ENCODE results near the gene ST8SIA6. TPM values are rescaled to one million over a fixed set of nuclear protein-coding genes. Genes with fewer than 3 reads are reported as not detected.
A peak's percentile ranks its signal among the peaks of the same experiment; 100 is the strongest.

The ST8SIA6 gene
- total and polyA plus RNA-seq, 9 of the 15 experiments (the other 6 are each of a cell fraction or from before 2014, with no cell fraction given), result 0.69 to 6.7 (median 5.0) TPM

DNA sequence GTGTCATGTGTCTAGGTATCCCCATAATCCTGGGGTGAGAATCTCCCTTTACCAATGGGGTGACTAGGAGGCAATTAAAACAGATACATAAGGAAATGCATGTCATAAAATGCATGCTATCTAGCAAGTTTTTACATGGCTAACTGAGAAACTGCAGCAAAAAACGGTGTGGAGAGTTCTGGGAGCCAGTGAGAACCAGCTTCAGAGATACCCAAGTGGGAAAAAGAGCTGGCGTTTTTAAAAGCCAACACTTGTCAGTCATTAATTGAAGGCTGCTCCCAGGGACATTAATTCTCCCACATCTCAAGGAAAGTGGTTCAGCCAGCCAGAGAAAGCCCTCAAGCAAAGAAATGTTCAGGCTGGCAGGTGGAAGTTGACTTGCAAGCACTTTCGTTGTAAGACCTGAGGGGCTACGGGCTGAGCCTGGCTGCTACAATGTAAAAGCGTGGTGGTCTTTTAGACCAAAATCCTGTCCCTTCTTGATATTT lies 28.1 kb downstream of the ST8SIA6 start (continued):
- TF ChIP-seq, protein P1, sequence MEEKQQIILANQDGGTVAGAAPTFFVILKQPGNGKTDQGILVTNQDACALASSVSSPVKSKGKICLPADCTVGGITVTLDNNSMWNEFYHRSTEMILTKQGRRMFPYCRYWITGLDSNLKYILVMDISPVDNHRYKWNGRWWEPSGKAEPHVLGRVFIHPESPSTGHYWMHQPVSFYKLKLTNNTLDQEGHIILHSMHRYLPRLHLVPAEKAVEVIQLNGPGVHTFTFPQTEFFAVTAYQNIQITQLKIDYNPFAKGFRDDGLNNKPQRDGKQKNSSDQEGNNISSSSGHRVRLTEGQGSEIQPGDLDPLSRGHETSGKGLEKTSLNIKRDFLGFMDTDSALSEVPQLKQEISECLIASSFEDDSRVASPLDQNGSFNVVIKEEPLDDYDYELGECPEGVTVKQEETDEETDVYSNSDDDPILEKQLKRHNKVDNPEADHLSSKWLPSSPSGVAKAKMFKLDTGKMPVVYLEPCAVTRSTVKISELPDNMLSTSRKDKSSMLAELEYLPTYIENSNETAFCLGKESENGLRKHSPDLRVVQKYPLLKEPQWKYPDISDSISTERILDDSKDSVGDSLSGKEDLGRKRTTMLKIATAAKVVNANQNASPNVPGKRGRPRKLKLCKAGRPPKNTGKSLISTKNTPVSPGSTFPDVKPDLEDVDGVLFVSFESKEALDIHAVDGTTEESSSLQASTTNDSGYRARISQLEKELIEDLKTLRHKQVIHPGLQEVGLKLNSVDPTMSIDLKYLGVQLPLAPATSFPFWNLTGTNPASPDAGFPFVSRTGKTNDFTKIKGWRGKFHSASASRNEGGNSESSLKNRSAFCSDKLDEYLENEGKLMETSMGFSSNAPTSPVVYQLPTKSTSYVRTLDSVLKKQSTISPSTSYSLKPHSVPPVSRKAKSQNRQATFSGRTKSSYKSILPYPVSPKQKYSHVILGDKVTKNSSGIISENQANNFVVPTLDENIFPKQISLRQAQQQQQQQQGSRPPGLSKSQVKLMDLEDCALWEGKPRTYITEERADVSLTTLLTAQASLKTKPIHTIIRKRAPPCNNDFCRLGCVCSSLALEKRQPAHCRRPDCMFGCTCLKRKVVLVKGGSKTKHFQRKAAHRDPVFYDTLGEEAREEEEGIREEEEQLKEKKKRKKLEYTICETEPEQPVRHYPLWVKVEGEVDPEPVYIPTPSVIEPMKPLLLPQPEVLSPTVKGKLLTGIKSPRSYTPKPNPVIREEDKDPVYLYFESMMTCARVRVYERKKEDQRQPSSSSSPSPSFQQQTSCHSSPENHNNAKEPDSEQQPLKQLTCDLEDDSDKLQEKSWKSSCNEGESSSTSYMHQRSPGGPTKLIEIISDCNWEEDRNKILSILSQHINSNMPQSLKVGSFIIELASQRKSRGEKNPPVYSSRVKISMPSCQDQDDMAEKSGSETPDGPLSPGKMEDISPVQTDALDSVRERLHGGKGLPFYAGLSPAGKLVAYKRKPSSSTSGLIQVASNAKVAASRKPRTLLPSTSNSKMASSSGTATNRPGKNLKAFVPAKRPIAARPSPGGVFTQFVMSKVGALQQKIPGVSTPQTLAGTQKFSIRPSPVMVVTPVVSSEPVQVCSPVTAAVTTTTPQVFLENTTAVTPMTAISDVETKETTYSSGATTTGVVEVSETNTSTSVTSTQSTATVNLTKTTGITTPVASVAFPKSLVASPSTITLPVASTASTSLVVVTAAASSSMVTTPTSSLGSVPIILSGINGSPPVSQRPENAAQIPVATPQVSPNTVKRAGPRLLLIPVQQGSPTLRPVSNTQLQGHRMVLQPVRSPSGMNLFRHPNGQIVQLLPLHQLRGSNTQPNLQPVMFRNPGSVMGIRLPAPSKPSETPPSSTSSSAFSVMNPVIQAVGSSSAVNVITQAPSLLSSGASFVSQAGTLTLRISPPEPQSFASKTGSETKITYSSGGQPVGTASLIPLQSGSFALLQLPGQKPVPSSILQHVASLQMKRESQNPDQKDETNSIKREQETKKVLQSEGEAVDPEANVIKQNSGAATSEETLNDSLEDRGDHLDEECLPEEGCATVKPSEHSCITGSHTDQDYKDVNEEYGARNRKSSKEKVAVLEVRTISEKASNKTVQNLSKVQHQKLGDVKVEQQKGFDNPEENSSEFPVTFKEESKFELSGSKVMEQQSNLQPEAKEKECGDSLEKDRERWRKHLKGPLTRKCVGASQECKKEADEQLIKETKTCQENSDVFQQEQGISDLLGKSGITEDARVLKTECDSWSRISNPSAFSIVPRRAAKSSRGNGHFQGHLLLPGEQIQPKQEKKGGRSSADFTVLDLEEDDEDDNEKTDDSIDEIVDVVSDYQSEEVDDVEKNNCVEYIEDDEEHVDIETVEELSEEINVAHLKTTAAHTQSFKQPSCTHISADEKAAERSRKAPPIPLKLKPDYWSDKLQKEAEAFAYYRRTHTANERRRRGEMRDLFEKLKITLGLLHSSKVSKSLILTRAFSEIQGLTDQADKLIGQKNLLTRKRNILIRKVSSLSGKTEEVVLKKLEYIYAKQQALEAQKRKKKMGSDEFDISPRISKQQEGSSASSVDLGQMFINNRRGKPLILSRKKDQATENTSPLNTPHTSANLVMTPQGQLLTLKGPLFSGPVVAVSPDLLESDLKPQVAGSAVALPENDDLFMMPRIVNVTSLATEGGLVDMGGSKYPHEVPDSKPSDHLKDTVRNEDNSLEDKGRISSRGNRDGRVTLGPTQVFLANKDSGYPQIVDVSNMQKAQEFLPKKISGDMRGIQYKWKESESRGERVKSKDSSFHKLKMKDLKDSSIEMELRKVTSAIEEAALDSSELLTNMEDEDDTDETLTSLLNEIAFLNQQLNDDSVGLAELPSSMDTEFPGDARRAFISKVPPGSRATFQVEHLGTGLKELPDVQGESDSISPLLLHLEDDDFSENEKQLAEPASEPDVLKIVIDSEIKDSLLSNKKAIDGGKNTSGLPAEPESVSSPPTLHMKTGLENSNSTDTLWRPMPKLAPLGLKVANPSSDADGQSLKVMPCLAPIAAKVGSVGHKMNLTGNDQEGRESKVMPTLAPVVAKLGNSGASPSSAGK (IDR thresholded peaks at IDR 0.05), result 0 out of 2 replicates have a peak, but pooled peaks have one; percentile 11
- TF ChIP-seq, protein P2, sequence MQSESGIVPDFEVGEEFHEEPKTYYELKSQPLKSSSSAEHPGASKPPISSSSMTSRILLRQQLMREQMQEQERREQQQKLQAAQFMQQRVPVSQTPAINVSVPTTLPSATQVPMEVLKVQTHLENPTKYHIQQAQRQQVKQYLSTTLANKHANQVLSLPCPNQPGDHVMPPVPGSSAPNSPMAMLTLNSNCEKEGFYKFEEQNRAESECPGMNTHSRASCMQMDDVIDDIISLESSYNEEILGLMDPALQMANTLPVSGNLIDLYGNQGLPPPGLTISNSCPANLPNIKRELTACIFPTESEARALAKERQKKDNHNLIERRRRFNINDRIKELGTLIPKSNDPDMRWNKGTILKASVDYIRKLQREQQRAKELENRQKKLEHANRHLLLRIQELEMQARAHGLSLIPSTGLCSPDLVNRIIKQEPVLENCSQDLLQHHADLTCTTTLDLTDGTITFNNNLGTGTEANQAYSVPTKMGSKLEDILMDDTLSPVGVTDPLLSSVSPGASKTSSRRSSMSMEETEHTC (IDR thresholded peaks at IDR 0.05), result no peak
- TF ChIP-seq NR4A1 (CRISPR knock-in tag; IDR thresholded peaks at IDR 0.05) (no peak), NR4A1 (tag; IDR thresholded peaks at IDR 0.05) (0 out of 2 replicates have a peak, but pooled peaks have one; percentile 4), KLF10 (CRISPR knock-in tag; IDR thresholded peaks at IDR 0.05) (no peak), ESRRA (IDR thresholded peaks at IDR 0.05; ENCODE audit: borderline replicate concordance, low read depth) (no peak)
- TF ChIP-seq, protein P3, sequence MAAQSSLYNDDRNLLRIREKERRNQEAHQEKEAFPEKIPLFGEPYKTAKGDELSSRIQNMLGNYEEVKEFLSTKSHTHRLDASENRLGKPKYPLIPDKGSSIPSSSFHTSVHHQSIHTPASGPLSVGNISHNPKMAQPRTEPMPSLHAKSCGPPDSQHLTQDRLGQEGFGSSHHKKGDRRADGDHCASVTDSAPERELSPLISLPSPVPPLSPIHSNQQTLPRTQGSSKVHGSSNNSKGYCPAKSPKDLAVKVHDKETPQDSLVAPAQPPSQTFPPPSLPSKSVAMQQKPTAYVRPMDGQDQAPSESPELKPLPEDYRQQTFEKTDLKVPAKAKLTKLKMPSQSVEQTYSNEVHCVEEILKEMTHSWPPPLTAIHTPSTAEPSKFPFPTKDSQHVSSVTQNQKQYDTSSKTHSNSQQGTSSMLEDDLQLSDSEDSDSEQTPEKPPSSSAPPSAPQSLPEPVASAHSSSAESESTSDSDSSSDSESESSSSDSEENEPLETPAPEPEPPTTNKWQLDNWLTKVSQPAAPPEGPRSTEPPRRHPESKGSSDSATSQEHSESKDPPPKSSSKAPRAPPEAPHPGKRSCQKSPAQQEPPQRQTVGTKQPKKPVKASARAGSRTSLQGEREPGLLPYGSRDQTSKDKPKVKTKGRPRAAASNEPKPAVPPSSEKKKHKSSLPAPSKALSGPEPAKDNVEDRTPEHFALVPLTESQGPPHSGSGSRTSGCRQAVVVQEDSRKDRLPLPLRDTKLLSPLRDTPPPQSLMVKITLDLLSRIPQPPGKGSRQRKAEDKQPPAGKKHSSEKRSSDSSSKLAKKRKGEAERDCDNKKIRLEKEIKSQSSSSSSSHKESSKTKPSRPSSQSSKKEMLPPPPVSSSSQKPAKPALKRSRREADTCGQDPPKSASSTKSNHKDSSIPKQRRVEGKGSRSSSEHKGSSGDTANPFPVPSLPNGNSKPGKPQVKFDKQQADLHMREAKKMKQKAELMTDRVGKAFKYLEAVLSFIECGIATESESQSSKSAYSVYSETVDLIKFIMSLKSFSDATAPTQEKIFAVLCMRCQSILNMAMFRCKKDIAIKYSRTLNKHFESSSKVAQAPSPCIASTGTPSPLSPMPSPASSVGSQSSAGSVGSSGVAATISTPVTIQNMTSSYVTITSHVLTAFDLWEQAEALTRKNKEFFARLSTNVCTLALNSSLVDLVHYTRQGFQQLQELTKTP (IDR thresholded peaks at IDR 0.05; ENCODE audit: low read depth in 1 of 2, partially characterized antibody in 2 of 2), result peak in 1 of 2 experiments; percentile 12

All from K562 (cell line).